ENCODE data around the gene ATG2B. TPM values are rescaled to one million over a fixed set of nuclear protein-coding genes. Genes with fewer than 3 reads are reported as not detected.

The ATG2B gene
- total RNA-seq, 1 donor from 2014 or later = 21.4 TPM

GRCh38 chr14:96229315-96229714, 133.8 kb downstream of the ATG2B start:
- Histone ChIP-seq H3K36me3 (ENCODE audit: control insufficient read depth in 3 of 3, insufficient read depth in 3 of 3, low read length in 3 of 3) (no peaks in the 10 kb centered on the region), H3K27ac (ENCODE audit: low read depth, low read length) (no peak overlapping the region), H3K9me3 (ENCODE audit: control insufficient read depth in 3 of 3, low read length in 3 of 3) (peaks cover 0 to 5% (median 0%) of the 10 kb centered on the region in 3 donors), H3K27me3 (ENCODE audit: control insufficient read depth in 3 of 3, insufficient read depth in 3 of 3, low read length in 3 of 3) (peaks cover 0 to 2% (median 0%) of the 10 kb centered on the region in 3 donors), H3K9ac (ENCODE audit: low read depth in 1 of 3, low read length in 3 of 3) (no peak overlapping the region), H3K4me1 (ENCODE audit: control insufficient read depth in 3 of 3, insufficient read depth in 3 of 3, low read length in 3 of 3) (peaks cover 0 to 6% (median 2%) of the 10 kb centered on the region in 3 donors), H3K4me3 (ENCODE audit: low read length in 3 of 3) (no peak overlapping the region)

Small RNA genes within 50 kb of the gene (small RNA-seq; reads per million reads assigned to genes)
- 0.74 reads per million, percentile 72 among the genes with 10 or more reads in this experiment for gene RNU2-33P

Other genes with a start within 250 kb of the ATG2B start
- gene BDKRB2, start 158.5 kb downstream of the ATG2B start, total RNA-seq = 2.6 TPM
- gene BDKRB1, start 107.1 kb downstream of the ATG2B start, total RNA-seq = not detected
- gene GSKIP, start 185 bp upstream of the ATG2B start, total RNA-seq = 10.4 TPM
- gene AK7, start 28.8 kb upstream of the ATG2B start, total RNA-seq = under 0.01 TPM
- gene PAPOLA, start 139.0 kb upstream of the ATG2B start, total RNA-seq = 117 TPM